Smooth muscle cell (in vitro differentiated cells): ENCODE measurements around the gene LAPTM5. TPM values are rescaled to one million over a fixed set of nuclear protein-coding genes. Genes with fewer than 3 reads are reported as not detected.

ENCODE experiments used
- DNase-seq: peaks from one replicate; lab custom pipeline; 2025; ENCODE audit not compliant: unreplicated experiment; lab: John Stamatoyannopoulos, UW
- H2AFZ ChIP-seq: fragments of 200-600 bp; sonication (generic); 2 replicates; pipeline ENCODE4 v1.6.0; 2016; ENCODE audit warnings: antibody characterized with exemption, low read depth, mild to moderate bottlenecking
- H3F3A ChIP-seq: fragments of 200-600 bp; sonication (generic); 2 replicates; pipeline ENCODE4 v1.6.0; 2017; ENCODE audit warnings: antibody characterized with exemption, low read depth
- H3K27ac ChIP-seq: fragments of 200-600 bp; sonication (generic); 2 replicates; pipeline ENCODE4 v1.5.1; 2016; ENCODE audit warnings: low read depth, mild to moderate bottlenecking
- H3K27me3 ChIP-seq: fragments of 200-600 bp; sonication (generic); 2 replicates; pipeline ENCODE4 v1.6.1; 2016; ENCODE audit warnings: low read depth, mild to moderate bottlenecking
- H3K36me3 ChIP-seq: fragments of 200-600 bp; sonication (generic); 2 replicates; pipeline ENCODE4 v1.5.1; 2016; ENCODE audit warnings: low read depth
- H3K4me1 ChIP-seq: fragments of 200-600 bp; sonication (generic); 2 replicates; pipeline ENCODE4 v1.5.1; 2016; ENCODE audit warnings: low read depth
- H3K4me2 ChIP-seq: fragments of 200-600 bp; sonication (generic); 2 replicates; pipeline ENCODE4 v1.6.0; 2016; ENCODE audit warnings: mild to moderate bottlenecking
- H3K4me3 ChIP-seq: fragments of 200-600 bp; sonication (generic); 2 replicates; pipeline ENCODE4 v1.5.1; 2016; ENCODE audit warnings: mild to moderate bottlenecking
- H3K79me2 ChIP-seq: fragments of 200-600 bp; sonication (generic); 2 replicates; pipeline ENCODE4 v1.6.0; 2016; ENCODE audit warnings: low read depth, mild to moderate bottlenecking
- H3K9ac ChIP-seq: fragments of 200-600 bp; sonication (generic); 2 replicates; pipeline ENCODE4 v1.6.0; 2016; ENCODE audit warnings: low read depth
- H3K9me3 ChIP-seq: fragments of 200-600 bp; sonication (generic); replicated peaks from 2 replicates; pipeline ENCODE4 v1.5.1; 2016; ENCODE audit warnings: low read depth
- H4K20me1 ChIP-seq: fragments of 200-600 bp; sonication (generic); 2 replicates; pipeline ENCODE4 v1.6.0; 2016; ENCODE audit warnings: low read depth
- CTCF ChIP-seq: fragments of 200-600 bp; sonication (generic); IDR thresholded peaks from 2 replicates; pipeline ENCODE4 v1.5.1; 2017; ENCODE audit warnings: borderline replicate concordance, mild to moderate bottlenecking, antibody characterized with exemption; ENCODE audit not compliant: insufficient read depth, poor library complexity, severe bottlenecking
- WGBS: methylation state at CpG from one replicate; pipeline ENCODE4 v1.1.7; 2016; ENCODE audit warnings: low lambda C conversion rate; 5-methylcytosine and 5-hydroxymethylcytosine counted together
- polyA plus RNA-seq: library from polyadenylated mRNA; unstranded; fragments of >200 nt; fragmentation: Nextera tagmentation; extraction: Ambion mirVana; gene quantifications from 2 replicates; pipeline ENCODE4 v1.2.1, GENCODE V29; 2016
- total RNA-seq: library from RNA; depleted of rRNA; stranded (reverse); fragments of >200 nt; gene quantifications from 2 replicates; pipeline ENCODE4 v1.2.3, GENCODE V29; 2014

Gene LAPTM5
- total and polyA plus RNA-seq, 2 experiments from 2014 or later = 0.63 to 1.4 TPM

GRCh38 chr1:30762152-30762929 is 4.8 kb upstream of the LAPTM5 start:
- H3K4me2 ChIP-seq = peak overlapping the region; percentile 17
- H3K27me3 ChIP-seq = no peaks in the 10 kb centered on the region
- no peak overlapping the region for H2AFZ ChIP-seq
- no peaks in the 10 kb centered on the region for H3K9me3 ChIP-seq
- no peak overlapping the region for H3K9ac ChIP-seq
- peaks cover 13% of the 10 kb centered on the region for H3K4me1 ChIP-seq
- H3K27ac ChIP-seq = no peak overlapping the region
- no peaks in the 10 kb centered on the region for H3K36me3 ChIP-seq
- no peak for TF ChIP-seq CTCF
- WGBS = 82% methylated on average over 6 of the region's 6 CpGs
- DNase-seq = no peak
- no peaks in the 10 kb centered on the region for H3K79me2 ChIP-seq
- no peak overlapping the region for H3K4me3 ChIP-seq
- no peaks in the 10 kb centered on the region for H3F3A ChIP-seq
- no peaks in the 10 kb centered on the region for H4K20me1 ChIP-seq

GRCh38 chr1:30761381-30762151 is 4.0 kb upstream of the LAPTM5 start:
- Histone ChIP-seq H3K9me3 (no peaks in the 10 kb centered on the region), H3F3A (peaks cover 6% of the 10 kb centered on the region), H3K27ac (no peak overlapping the region), H3K27me3 (no peaks in the 10 kb centered on the region), H2AFZ (peak overlapping the region; percentile 15), H3K9ac (no peak overlapping the region), H3K4me1 (peaks cover 13% of the 10 kb centered on the region), H3K4me2 (peak overlapping the region; percentile 17), H3K4me3 (no peak overlapping the region), H3K36me3 (no peaks in the 10 kb centered on the region), H3K79me2 (no peaks in the 10 kb centered on the region), H4K20me1 (peaks cover 3% of the 10 kb centered on the region)
- no peak for TF ChIP-seq CTCF
- WGBS = 51% methylated on average over 11 of the region's 11 CpGs
- no peak for DNase-seq

GRCh38 chr1:30760596-30761324 is 3.2 kb upstream of the LAPTM5 start:
- no peak overlapping the region for H3K9ac ChIP-seq
- no peak overlapping the region for H2AFZ ChIP-seq
- no peak for DNase-seq
- H4K20me1 ChIP-seq = peaks cover 3% of the 10 kb centered on the region
- no peak overlapping the region for H3K4me3 ChIP-seq
- H3K27ac ChIP-seq = no peak overlapping the region
- H3K4me2 ChIP-seq = no peak overlapping the region
- no peaks in the 10 kb centered on the region for H3K79me2 ChIP-seq
- H3K36me3 ChIP-seq = no peaks in the 10 kb centered on the region
- TF ChIP-seq CTCF = no peak
- H3K27me3 ChIP-seq = no peaks in the 10 kb centered on the region
- 95% methylated on average over 18 of the region's 18 CpGs for WGBS
- H3K4me1 ChIP-seq = peaks cover 13% of the 10 kb centered on the region
- H3F3A ChIP-seq = peaks cover 12% of the 10 kb centered on the region
- no peaks in the 10 kb centered on the region for H3K9me3 ChIP-seq
